ENCODE results near the gene MYO1F.
A peak's percentile ranks its signal among the peaks of the same experiment; 100 is the strongest.

The MYO1F gene

GRCh38 chr19:8510589-8511115, 66.6 kb downstream of the MYO1F start:
- Mint-ChIP-seq H3K4me3 (no peak overlapping the region), H3K27ac (no peak overlapping the region), H3K9me3 (no peaks in the 10 kb centered on the region), H3K36me3 (ENCODE audit: low read depth) (peaks cover 5% of the 10 kb centered on the region), H3K4me1 (peaks cover 32% of the 10 kb centered on the region), H3K27me3 (no peaks in the 10 kb centered on the region)
- DNase-seq (no peak), ATAC-seq (no peak)

DNA sequence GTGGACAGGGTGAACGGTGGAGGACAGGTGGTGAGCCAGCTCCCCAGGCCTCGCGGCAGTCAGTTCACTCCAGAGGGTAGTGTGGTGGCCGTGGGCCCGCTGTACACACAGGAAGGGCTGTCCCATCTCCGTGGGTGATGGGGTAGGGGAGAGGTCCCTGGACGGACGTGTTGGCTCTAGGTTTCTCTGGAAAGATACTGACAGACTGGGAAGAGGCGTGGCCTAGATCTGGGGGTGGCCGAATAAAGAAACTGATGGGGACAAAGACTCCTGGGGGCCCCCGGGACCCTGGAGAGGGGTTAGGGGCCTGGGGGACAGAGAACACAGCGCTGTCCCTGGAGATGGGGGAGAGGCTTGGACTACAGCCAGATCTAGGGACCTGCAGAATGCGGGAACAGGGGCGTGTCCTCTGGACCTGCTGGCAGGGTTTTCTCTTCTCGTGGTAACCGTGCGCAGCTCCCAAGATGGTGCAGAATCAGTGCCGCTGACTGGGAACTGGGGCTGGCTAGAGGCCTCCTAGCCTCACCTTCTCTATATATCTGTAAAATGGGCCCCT, 70.8 kb downstream of the MYO1F start:
- ATAC-seq (no peak), DNase-seq (no peak)
- Mint-ChIP-seq H3K27me3 (no peaks in the 10 kb centered on the region), H3K4me1 (peaks cover 16% of the 10 kb centered on the region), H3K9me3 (no peaks in the 10 kb centered on the region), H3K36me3 (ENCODE audit: low read depth) (no peaks in the 10 kb centered on the region), H3K4me3 (peak overlapping the region; percentile 84), H3K27ac (peak overlapping the region; percentile 35)

GRCh38 chr19:8505680-8506401, 71.4 kb downstream of the MYO1F start:
- peak; percentile 79 for ATAC-seq
- no peaks in the 10 kb centered on the region for H3K36me3 Mint-ChIP-seq (ENCODE audit: low read depth)

DNA sequence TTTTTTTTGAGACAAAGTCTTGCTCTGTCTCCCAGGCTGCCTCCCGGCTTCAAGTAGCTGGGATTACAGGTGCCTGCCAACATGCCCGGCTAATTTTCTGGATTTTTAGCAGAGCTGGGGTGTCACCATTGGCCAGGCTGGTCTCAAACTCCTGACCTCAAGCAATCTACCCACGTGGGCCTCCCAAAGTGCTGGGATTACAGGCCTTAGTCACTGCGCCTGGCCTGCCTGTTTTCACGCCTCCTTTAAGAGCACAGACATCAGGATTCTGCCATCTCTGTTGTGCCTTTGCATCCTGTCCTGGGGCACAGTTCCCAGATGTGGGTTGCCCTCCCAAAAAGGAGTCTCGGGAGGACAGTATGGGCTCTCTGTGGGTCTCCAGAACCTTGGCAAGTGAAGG, 72.3 kb downstream of the MYO1F start:
- H3K36me3 Mint-ChIP-seq (ENCODE audit: low read depth): no peaks in the 10 kb centered on the region
- peaks cover 25% of the 10 kb centered on the region for H3K4me1 Mint-ChIP-seq
- DNase-seq (no peak), ATAC-seq (no peak)
- H3K4me3 Mint-ChIP-seq: peak overlapping the region; percentile 39
- no peaks in the 10 kb centered on the region for H3K9me3 Mint-ChIP-seq
- no peak overlapping the region for H3K27ac Mint-ChIP-seq
- no peaks in the 10 kb centered on the region for H3K27me3 Mint-ChIP-seq

More at GRCh38 chr19:8505680-8506401, 71.4 kb downstream of the MYO1F start:
- peak overlapping the region; percentile 84 for H3K4me3 Mint-ChIP-seq
- no peaks in the 10 kb centered on the region for H3K9me3 Mint-ChIP-seq
- DNase-seq: peak; percentile 83
- peak overlapping the region; percentile 54 for H3K27ac Mint-ChIP-seq
- no peaks in the 10 kb centered on the region for H3K27me3 Mint-ChIP-seq
- peaks cover 19% of the 10 kb centered on the region for H3K4me1 Mint-ChIP-seq

DNA sequence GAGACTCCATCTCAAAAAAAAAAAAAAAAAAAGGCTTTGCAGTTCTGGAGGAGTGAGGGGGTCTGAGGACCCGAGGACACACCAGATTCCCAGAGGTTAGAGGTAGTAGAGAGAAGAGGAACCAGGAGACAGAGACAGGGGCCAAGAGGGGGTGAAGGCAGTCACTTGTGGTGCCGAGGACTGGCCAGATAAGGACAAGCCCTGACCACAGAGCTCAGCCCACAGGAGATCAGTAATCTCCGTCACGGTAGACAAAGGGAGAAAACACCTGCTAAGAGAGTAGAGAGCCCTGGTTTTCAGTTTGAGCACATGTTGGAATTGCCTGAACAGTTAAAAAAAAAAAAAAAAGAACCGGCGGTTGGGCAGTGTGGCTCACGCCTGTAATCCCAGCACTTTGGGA, 73.1 kb downstream of the MYO1F start:
- no peak overlapping the region for H3K27ac Mint-ChIP-seq
- peaks cover 25% of the 10 kb centered on the region for H3K4me1 Mint-ChIP-seq
- ATAC-seq (no peak), DNase-seq (no peak)
- no peaks in the 10 kb centered on the region for H3K36me3 Mint-ChIP-seq (ENCODE audit: low read depth)
- H3K9me3 Mint-ChIP-seq: no peaks in the 10 kb centered on the region
- H3K4me3 Mint-ChIP-seq: no peak overlapping the region
- no peaks in the 10 kb centered on the region for H3K27me3 Mint-ChIP-seq

- Mint-ChIP-seq H3K27ac (no peak overlapping the region), H3K27me3 (no peaks in the 10 kb centered on the region), H3K4me1 (peaks cover 25% of the 10 kb centered on the region), H3K36me3 (ENCODE audit: low read depth) (no peaks in the 10 kb centered on the region), H3K4me3 (no peak overlapping the region), H3K9me3 (no peaks in the 10 kb centered on the region)
- no peak for ATAC-seq
- no peak for DNase-seq
These were observed 73.7 kb downstream of the MYO1F start for GRCh38 chr19:8503510-8503909.

- H3K9me3 Mint-ChIP-seq: no peaks in the 10 kb centered on the region
- no peak overlapping the region for H3K4me3 Mint-ChIP-seq
- H3K4me1 Mint-ChIP-seq: peaks cover 25% of the 10 kb centered on the region
- H3K27me3 Mint-ChIP-seq: no peaks in the 10 kb centered on the region
- no peaks in the 10 kb centered on the region for H3K36me3 Mint-ChIP-seq (ENCODE audit: low read depth)
- H3K27ac Mint-ChIP-seq: no peak overlapping the region
- no peak for DNase-seq
- ATAC-seq: no peak
These were observed 75.3 kb downstream of the MYO1F start for GRCh38 chr19:8501981-8502380.

- ATAC-seq (no peak), DNase-seq (no peak)
- peaks cover 25% of the 10 kb centered on the region for H3K4me1 Mint-ChIP-seq
- no peaks in the 10 kb centered on the region for H3K36me3 Mint-ChIP-seq (ENCODE audit: low read depth)
- H3K27ac Mint-ChIP-seq: no peak overlapping the region
- no peaks in the 10 kb centered on the region for H3K9me3 Mint-ChIP-seq
- H3K4me3 Mint-ChIP-seq: no peak overlapping the region
- H3K27me3 Mint-ChIP-seq: no peaks in the 10 kb centered on the region
These were observed 75.7 kb downstream of the MYO1F start for GRCh38 chr19:8501516-8501915.

DNA sequence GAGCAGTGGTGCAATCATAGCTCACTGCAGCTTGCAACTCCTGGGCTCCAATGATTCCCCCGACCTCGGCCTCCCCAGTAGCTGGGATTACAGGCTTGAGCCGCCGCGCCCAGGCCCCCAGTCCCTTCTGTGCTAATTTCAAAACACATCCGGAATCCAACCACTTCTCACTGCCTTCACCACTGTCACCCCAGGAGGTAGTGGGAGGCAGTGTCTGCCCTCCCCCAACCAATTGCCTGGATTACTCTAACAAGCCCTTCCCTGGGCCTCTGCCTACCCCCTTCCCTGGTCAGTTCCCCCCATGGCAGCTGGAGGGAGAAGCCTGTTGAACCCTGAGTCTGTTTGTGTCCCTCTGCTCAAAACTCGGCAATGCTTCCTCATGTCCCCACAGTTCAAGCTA, 77.1 kb downstream of the MYO1F start:
- DNase-seq (no peak), ATAC-seq (no peak)
- H3K27me3 Mint-ChIP-seq: no peaks in the 10 kb centered on the region
- peaks cover 19% of the 10 kb centered on the region for H3K4me1 Mint-ChIP-seq
- H3K36me3 Mint-ChIP-seq (ENCODE audit: low read depth): no peaks in the 10 kb centered on the region
- no peaks in the 10 kb centered on the region for H3K9me3 Mint-ChIP-seq
- H3K4me3 Mint-ChIP-seq: no peak overlapping the region
- H3K27ac Mint-ChIP-seq: no peak overlapping the region

DNA sequence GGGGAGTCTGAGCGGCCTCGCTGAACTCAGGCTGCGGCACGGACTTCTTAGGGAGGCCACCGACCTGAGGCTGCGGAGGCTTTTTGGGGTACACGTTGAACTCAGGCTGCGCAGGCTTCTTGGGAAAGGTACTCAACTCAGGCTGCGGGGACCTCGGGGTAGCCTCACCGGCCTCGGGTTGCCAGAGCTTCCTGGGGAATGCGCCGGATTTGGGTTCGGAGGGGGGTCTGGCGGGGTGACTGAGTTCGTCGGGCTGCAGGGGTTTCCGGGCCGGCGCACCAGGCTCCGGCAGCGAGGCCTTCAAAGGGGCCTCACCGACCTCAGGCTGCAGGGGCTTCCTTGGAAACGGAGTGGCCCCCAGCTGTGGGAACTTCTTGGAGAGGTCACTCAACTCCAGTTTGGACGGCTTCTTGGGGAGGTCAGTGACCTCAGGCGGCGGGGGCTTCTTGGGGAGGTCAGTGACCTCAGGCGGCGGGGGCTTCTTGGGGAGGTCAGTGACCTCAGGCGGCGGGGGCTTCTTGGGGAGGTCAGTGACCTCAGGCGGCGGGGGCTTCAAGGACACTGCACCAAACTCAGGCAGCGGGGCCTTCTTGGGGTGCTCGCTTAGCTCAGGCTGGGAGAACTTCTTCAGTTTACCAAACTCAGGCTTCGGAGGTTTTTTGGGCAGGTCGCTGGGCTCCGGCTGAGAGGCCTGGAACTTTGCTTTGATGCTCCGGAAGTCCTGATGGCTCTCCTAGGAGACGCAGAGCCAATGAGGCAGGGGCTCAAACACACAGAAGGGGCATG, 78.0 kb downstream of the MYO1F start:
- Mint-ChIP-seq H3K4me1 (peaks cover 21% of the 10 kb centered on the region), H3K27me3 (no peaks in the 10 kb centered on the region), H3K4me3 (no peak overlapping the region), H3K9me3 (no peaks in the 10 kb centered on the region), H3K36me3 (ENCODE audit: low read depth) (no peaks in the 10 kb centered on the region), H3K27ac (no peak overlapping the region)
- ATAC-seq (no peak), DNase-seq (no peak)

DNA sequence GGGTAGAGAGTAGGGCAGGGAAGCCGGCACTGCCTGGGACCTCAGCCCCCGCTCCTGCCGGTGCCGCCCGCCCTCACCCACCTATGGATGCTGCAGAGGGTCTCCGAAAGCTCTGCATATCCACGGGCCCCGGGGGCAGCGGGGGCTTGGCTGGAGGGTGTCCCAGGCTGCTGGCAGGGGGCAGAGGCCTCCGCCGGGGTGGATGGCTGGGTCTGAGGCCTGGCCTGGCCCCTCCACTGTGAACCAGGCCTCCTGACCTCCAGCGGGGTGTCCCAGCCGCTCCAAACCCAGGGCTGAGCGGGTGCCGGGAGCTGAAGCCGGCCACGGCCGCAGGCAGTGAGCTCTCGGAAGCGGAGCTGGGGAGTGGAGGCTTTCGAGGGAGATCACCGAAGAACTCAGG, 78.9 kb downstream of the MYO1F start:
- H3K27ac Mint-ChIP-seq: no peak overlapping the region
- peaks cover 24% of the 10 kb centered on the region for H3K4me1 Mint-ChIP-seq
- ATAC-seq (no peak), DNase-seq (no peak)
- H3K4me3 Mint-ChIP-seq: no peak overlapping the region
- no peaks in the 10 kb centered on the region for H3K27me3 Mint-ChIP-seq
- H3K9me3 Mint-ChIP-seq: no peaks in the 10 kb centered on the region
- H3K36me3 Mint-ChIP-seq (ENCODE audit: low read depth): no peaks in the 10 kb centered on the region

- H3K4me3 Mint-ChIP-seq: no peak overlapping the region
- H3K27me3 Mint-ChIP-seq: no peaks in the 10 kb centered on the region
- H3K9me3 Mint-ChIP-seq: no peaks in the 10 kb centered on the region
- no peaks in the 10 kb centered on the region for H3K36me3 Mint-ChIP-seq (ENCODE audit: low read depth)
- no peak for DNase-seq
- peaks cover 16% of the 10 kb centered on the region for H3K4me1 Mint-ChIP-seq
- ATAC-seq: no peak
- no peak overlapping the region for H3K27ac Mint-ChIP-seq
These were observed 83.1 kb downstream of the MYO1F start for GRCh38 chr19:8494158-8494557.

- ATAC-seq (no peak), DNase-seq (no peak)
- Mint-ChIP-seq H3K4me1 (peaks cover 32% of the 10 kb centered on the region), H3K27ac (no peak overlapping the region), H3K36me3 (ENCODE audit: low read depth) (peaks cover 22% of the 10 kb centered on the region), H3K9me3 (no peaks in the 10 kb centered on the region), H3K27me3 (no peaks in the 10 kb centered on the region), H3K4me3 (no peak overlapping the region)
These were observed 85.7 kb downstream of the MYO1F start for GRCh38 chr19:8491574-8491973.

DNA sequence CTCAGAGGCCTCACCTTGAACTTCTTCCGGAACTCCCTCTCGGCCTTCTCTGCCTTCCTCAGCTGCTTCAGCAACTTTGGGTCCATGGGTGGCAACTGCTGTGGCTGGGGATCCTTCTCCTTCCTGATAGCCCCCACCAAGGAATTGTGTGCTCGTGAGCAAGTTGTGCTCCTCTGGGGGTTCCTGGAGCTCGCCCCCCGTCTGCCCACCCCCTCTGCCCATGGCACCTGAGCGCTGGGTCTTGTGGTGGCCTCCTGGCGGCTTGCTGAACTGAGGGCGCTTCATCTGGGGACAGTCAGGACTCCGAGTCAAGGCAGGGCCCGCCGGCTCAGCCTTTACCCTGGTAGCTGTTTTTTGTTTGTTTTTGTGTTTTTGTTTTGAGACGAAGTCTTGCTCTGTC, 86.4 kb downstream of the MYO1F start:
- ATAC-seq: no peak
- peaks cover 38% of the 10 kb centered on the region for H3K4me1 Mint-ChIP-seq

GRCh38 chr19:8490395-8490760, 86.9 kb downstream of the MYO1F start:
- H3K27me3 Mint-ChIP-seq: no peaks in the 10 kb centered on the region
- DNase-seq: no peak
- peaks cover 37% of the 10 kb centered on the region for H3K4me1 Mint-ChIP-seq
- no peak for ATAC-seq
- H3K27ac Mint-ChIP-seq: no peak overlapping the region
- no peak overlapping the region for H3K4me3 Mint-ChIP-seq
- peaks cover 27% of the 10 kb centered on the region for H3K36me3 Mint-ChIP-seq (ENCODE audit: low read depth)
- H3K9me3 Mint-ChIP-seq: no peaks in the 10 kb centered on the region

More for the DNA sequence above, 86.4 kb downstream of the MYO1F start:
- no peaks in the 10 kb centered on the region for H3K9me3 Mint-ChIP-seq
- no peak overlapping the region for H3K27ac Mint-ChIP-seq
- H3K4me3 Mint-ChIP-seq: no peak overlapping the region
- H3K36me3 Mint-ChIP-seq (ENCODE audit: low read depth): peaks cover 26% of the 10 kb centered on the region
- no peaks in the 10 kb centered on the region for H3K27me3 Mint-ChIP-seq
- no peak for DNase-seq

Data from activated naive CD8-positive, alpha-beta T cell treated with anti-CD3 and anti-CD28 coated beads, Interleukin-2, amount 50 U/mL, for 24 hours (primary cell).